Measurements from ENCODE around the gene C1S.

Gene C1S

DNA sequence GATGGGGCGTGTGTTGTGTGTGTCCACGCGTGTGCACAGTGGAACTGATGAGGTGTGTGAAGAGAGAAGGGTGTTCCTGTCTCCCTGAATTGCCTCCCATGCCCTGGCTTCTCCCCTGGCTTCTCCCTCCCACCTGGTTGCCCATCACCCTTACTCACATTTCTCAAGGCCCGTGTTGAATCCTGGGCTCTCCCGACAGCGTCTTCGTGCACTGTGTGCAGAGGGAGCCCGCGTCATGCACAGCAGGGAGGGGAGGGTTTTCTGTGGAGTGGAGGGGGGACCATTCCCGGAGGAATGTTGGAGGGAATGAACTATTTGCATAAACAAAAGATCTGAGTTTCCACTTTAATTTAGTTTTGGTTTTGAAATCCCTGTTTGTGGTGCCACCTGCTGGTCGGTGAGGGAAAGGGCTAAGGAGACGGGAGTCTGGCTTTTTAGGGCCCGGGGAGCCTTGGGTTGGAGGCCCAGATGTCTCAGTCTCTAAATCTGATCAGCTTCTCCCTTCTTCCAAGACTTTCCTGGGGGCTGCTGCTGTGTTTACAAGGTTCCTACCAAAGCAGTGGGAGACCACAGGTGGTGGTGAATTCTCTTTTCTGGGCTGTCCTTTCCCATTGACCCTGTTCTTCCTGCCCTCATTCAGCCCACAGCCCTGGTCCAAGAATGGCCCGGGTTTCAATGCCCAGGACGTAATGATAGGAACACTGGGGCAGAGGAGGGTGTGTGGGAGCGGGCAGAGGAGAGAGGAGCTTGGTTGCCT is 31.9 kb downstream of the C1S start, which contains the start of gene C1R:
Gene C1R (minus strand): TSS at position 217 of the 757 bp plus-strand sequence. CDS start 57 bp downstream, at position 160.
- no peak within 1 kb of the TSS for H3K27ac ChIP-seq (ENCODE audit: extremely low read depth, low read depth, low read length)
- ChIA-PET CTCF (interaction anchor here (0.6 to 2.7 kb wide), 19 partner anchors 10 to 170 kb away, joined by 3 to 18 read pairs (median 4); partner anchors contain the start of genes C12orf57, C1RL, C1S and CLSTN3), POLR2A (no interaction called here)
- H3K4me3 ChIP-seq (ENCODE audit: low read depth, low read length), result peak within 1 kb of the TSS; percentile 38
- no peaks in the 10 kb centered on the region for H3K36me3 ChIP-seq (ENCODE audit: control insufficient read depth in 2 of 2, insufficient read depth in 1 of 2, low read length in 2 of 2)
- H3K9me3 ChIP-seq (ENCODE audit: control insufficient read depth, insufficient read depth, low read depth, low read length), result no peaks in the 10 kb centered on the region
- H3K4me1 ChIP-seq (ENCODE audit: control insufficient read depth, insufficient read depth, low read length), result no peaks in the 10 kb centered on the region
- TF ChIP-seq IKZF3 (tag by site-specific recombination; IDR thresholded peaks at IDR 0.05) (peak; percentile 80), ZBTB48 (tag by site-specific recombination; IDR thresholded peaks at IDR 0.05) (peak; percentile 62), KLF10 (tag by site-specific recombination; IDR thresholded peaks at IDR 0.05) (no peak), ZNF48 (tag by site-specific recombination; IDR thresholded peaks at IDR 0.05) (no peak), ZNF629 (tag by site-specific recombination; IDR thresholded peaks at IDR 0.05) (peak; percentile 59; the same call in 1 of the 2 replicates), ZNF2 (tag by site-specific recombination; IDR thresholded peaks at IDR 0.05) (0 out of 2 replicates have a peak, but pooled peaks have one; percentile 42), ZFP41 (tag by site-specific recombination; IDR thresholded peaks at IDR 0.05; ENCODE audit: borderline replicate concordance) (no peak), ZNF76 (tag by site-specific recombination; IDR thresholded peaks at IDR 0.05; ENCODE audit: borderline replicate concordance, low read depth) (peak; percentile 59; the same call in 1 of the 2 replicates), ZNF24 (tag by site-specific recombination; IDR thresholded peaks at IDR 0.05) (no peak; the same call in 1 of the 2 replicates), ZIC2 (tag by site-specific recombination; IDR thresholded peaks at IDR 0.05) (peak; percentile 52), ZBTB17 (tag by site-specific recombination; IDR thresholded peaks at IDR 0.05) (peak; percentile 42; the same call in 1 of the 2 replicates), ZNF366 (tag by site-specific recombination; conservative IDR thresholded peaks at IDR 0.05) (peak; percentile 42; the same call in 1 of the 2 replicates), ZFP69B (tag by site-specific recombination; IDR thresholded peaks at IDR 0.05) (peak; percentile 90), ZNF610 (tag by site-specific recombination; IDR thresholded peaks at IDR 0.05; ENCODE audit: borderline replicate concordance) (no peak), ZNF10 (tag by site-specific recombination; IDR thresholded peaks at IDR 0.05) (0 out of 2 replicates have a peak, but pooled peaks have one; percentile 14), GLIS1 (tag by site-specific recombination; IDR thresholded peaks at IDR 0.05) (peak; percentile 26; the same call in 1 of the 2 replicates), ZNF792 (tag by site-specific recombination; IDR thresholded peaks at IDR 0.05) (no peak), ZNF341 (tag by site-specific recombination; IDR thresholded peaks at IDR 0.05; ENCODE audit: low read depth) (peak; percentile 61)
- TF ChIP-seq, protein P1, sequence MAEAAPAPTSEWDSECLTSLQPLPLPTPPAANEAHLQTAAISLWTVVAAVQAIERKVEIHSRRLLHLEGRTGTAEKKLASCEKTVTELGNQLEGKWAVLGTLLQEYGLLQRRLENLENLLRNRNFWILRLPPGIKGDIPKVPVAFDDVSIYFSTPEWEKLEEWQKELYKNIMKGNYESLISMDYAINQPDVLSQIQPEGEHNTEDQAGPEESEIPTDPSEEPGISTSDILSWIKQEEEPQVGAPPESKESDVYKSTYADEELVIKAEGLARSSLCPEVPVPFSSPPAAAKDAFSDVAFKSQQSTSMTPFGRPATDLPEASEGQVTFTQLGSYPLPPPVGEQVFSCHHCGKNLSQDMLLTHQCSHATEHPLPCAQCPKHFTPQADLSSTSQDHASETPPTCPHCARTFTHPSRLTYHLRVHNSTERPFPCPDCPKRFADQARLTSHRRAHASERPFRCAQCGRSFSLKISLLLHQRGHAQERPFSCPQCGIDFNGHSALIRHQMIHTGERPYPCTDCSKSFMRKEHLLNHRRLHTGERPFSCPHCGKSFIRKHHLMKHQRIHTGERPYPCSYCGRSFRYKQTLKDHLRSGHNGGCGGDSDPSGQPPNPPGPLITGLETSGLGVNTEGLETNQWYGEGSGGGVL (tag by site-specific recombination; IDR thresholded peaks at IDR 0.05), result peak; percentile 96
- TF ChIP-seq, protein P2, sequence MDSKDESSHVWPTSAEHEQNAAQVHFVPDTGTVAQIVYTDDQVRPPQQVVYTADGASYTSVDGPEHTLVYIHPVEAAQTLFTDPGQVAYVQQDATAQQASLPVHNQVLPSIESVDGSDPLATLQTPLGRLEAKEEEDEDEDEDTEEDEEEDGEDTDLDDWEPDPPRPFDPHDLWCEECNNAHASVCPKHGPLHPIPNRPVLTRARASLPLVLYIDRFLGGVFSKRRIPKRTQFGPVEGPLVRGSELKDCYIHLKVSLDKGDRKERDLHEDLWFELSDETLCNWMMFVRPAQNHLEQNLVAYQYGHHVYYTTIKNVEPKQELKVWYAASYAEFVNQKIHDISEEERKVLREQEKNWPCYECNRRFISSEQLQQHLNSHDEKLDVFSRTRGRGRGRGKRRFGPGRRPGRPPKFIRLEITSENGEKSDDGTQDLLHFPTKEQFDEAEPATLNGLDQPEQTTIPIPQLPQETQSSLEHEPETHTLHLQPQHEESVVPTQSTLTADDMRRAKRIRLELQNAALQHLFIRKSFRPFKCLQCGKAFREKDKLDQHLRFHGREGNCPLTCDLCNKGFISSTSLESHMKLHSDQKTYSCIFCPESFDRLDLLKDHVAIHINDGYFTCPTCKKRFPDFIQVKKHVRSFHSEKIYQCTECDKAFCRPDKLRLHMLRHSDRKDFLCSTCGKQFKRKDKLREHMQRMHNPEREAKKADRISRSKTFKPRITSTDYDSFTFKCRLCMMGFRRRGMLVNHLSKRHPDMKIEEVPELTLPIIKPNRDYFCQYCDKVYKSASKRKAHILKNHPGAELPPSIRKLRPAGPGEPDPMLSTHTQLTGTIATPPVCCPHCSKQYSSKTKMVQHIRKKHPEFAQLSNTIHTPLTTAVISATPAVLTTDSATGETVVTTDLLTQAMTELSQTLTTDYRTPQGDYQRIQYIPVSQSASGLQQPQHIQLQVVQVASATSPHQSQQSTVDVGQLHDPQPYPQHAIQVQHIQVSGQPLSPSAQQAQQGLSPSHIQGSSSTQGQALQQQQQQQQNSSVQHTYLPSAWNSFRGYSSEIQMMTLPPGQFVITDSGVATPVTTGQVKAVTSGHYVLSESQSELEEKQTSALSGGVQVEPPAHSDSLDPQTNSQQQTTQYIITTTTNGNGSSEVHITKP (tag by site-specific recombination; IDR thresholded peaks at IDR 0.05), result peak; percentile 37
- TF ChIP-seq, protein P3, sequence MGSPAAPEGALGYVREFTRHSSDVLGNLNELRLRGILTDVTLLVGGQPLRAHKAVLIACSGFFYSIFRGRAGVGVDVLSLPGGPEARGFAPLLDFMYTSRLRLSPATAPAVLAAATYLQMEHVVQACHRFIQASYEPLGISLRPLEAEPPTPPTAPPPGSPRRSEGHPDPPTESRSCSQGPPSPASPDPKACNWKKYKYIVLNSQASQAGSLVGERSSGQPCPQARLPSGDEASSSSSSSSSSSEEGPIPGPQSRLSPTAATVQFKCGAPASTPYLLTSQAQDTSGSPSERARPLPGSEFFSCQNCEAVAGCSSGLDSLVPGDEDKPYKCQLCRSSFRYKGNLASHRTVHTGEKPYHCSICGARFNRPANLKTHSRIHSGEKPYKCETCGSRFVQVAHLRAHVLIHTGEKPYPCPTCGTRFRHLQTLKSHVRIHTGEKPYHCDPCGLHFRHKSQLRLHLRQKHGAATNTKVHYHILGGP (tag by site-specific recombination; IDR thresholded peaks at IDR 0.05), result no peak
- TF ChIP-seq, protein P4, sequence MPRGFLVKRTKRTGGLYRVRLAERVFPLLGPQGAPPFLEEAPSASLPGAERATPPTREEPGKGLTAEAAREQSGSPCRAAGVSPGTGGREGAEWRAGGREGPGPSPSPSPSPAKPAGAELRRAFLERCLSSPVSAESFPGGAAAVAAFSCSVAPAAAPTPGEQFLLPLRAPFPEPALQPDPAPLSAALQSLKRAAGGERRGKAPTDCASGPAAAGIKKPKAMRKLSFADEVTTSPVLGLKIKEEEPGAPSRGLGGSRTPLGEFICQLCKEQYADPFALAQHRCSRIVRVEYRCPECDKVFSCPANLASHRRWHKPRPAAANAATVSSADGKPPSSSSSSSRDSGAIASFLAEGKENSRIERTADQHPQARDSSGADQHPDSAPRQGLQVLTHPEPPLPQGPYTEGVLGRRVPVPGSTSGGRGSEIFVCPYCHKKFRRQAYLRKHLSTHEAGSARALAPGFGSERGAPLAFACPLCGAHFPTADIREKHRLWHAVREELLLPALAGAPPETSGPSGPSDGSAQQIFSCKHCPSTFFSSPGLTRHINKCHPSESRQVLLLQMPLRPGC (tag by site-specific recombination; IDR thresholded peaks at IDR 0.05), result no peak
- TF ChIP-seq, protein P5, sequence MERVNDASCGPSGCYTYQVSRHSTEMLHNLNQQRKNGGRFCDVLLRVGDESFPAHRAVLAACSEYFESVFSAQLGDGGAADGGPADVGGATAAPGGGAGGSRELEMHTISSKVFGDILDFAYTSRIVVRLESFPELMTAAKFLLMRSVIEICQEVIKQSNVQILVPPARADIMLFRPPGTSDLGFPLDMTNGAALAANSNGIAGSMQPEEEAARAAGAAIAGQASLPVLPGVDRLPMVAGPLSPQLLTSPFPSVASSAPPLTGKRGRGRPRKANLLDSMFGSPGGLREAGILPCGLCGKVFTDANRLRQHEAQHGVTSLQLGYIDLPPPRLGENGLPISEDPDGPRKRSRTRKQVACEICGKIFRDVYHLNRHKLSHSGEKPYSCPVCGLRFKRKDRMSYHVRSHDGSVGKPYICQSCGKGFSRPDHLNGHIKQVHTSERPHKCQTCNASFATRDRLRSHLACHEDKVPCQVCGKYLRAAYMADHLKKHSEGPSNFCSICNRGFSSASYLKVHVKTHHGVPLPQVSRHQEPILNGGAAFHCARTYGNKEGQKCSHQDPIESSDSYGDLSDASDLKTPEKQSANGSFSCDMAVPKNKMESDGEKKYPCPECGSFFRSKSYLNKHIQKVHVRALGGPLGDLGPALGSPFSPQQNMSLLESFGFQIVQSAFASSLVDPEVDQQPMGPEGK (tag by site-specific recombination; IDR thresholded peaks at IDR 0.05), result peak; percentile 71
- TF ChIP-seq, protein P6, sequence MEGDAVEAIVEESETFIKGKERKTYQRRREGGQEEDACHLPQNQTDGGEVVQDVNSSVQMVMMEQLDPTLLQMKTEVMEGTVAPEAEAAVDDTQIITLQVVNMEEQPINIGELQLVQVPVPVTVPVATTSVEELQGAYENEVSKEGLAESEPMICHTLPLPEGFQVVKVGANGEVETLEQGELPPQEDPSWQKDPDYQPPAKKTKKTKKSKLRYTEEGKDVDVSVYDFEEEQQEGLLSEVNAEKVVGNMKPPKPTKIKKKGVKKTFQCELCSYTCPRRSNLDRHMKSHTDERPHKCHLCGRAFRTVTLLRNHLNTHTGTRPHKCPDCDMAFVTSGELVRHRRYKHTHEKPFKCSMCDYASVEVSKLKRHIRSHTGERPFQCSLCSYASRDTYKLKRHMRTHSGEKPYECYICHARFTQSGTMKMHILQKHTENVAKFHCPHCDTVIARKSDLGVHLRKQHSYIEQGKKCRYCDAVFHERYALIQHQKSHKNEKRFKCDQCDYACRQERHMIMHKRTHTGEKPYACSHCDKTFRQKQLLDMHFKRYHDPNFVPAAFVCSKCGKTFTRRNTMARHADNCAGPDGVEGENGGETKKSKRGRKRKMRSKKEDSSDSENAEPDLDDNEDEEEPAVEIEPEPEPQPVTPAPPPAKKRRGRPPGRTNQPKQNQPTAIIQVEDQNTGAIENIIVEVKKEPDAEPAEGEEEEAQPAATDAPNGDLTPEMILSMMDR (tag by site-specific recombination; IDR thresholded peaks at IDR 0.05), result peak; percentile 74

All from HEK293 (cell line).